SH-SY5Y (cell line): ENCODE measurements around the gene ST8SIA6.

ENCODE experiments used
- GATA2 ChIP-seq: IDR thresholded peaks from 2 replicates; pipeline ENCODE4 v1.6.1; 2011; ENCODE audit warnings: mild to moderate bottlenecking, low read depth, low read length
- GATA3 ChIP-seq: IDR thresholded peaks from 2 replicates; pipeline ENCODE4 v1.6.1; 2011; ENCODE audit warnings: low read depth, mild to moderate bottlenecking, low read length, moderate library complexity

- TF ChIP-seq GATA2 (no peak), GATA3 (no peak)
These were observed 11.1 kb upstream of the ST8SIA6 start for GRCh38 chr10:17465328-17466125.
